DOHH2 (cell line): ENCODE results near the gene HLA-DMA.

Experiments
- H3F3A ChIP-seq: fragments of 200-600 bp; sonication (generic), shearing (Covaris generic); 2 replicates; pipeline ENCODE4 v1.6.0; 2016; ENCODE audit warnings: antibody characterized with exemption, mild to moderate bottlenecking; ENCODE audit not compliant: control insufficient read depth, insufficient read depth
- H3K27ac ChIP-seq: fragments of 200-600 bp; sonication (generic); 2 replicates; pipeline ENCODE4 v1.5.1; 2014; ENCODE audit warnings: low read depth, mild to moderate bottlenecking, low read length, moderate library complexity
- H3K27me3 ChIP-seq: fragments of 200-600 bp; sonication (generic); 2 replicates; pipeline ENCODE4 v1.6.1; 2014; ENCODE audit warnings: mild to moderate bottlenecking, low read length, mixed read lengths; ENCODE audit not compliant: control insufficient read depth
- H3K36me3 ChIP-seq: fragments of 200-600 bp; sonication (generic); 2 replicates; pipeline ENCODE4 v1.6.1; 2014; ENCODE audit warnings: mild to moderate bottlenecking, low read length, moderate library complexity, mixed read lengths; ENCODE audit not compliant: control insufficient read depth
- H3K4me1 ChIP-seq: fragments of 200-600 bp; sonication (generic); 2 replicates; pipeline ENCODE4 v1.6.1; 2014; ENCODE audit warnings: mild to moderate bottlenecking, low read length, mixed read lengths; ENCODE audit not compliant: control insufficient read depth
- H3K4me2 ChIP-seq: fragments of 200-600 bp; sonication (generic); 2 replicates; pipeline ENCODE4 v1.6.0; 2014; ENCODE audit warnings: mild to moderate bottlenecking, low read length, moderate library complexity
- H3K4me3 ChIP-seq: fragments of 200-600 bp; sonication (generic); 2 replicates; pipeline ENCODE4 v1.5.1; 2014; ENCODE audit warnings: mild to moderate bottlenecking, low read length, mixed read lengths
- H3K79me2 ChIP-seq: fragments of 200-600 bp; sonication (generic); 2 replicates; pipeline ENCODE4 v1.6.1; 2014; ENCODE audit warnings: mild to moderate bottlenecking, low read length, mixed read lengths; ENCODE audit not compliant: control insufficient read depth
- H3K9me2 ChIP-seq: fragments of 200-600 bp; sonication (generic); replicated peaks from 2 replicates; pipeline ENCODE4 v1.6.1; 2014; ENCODE audit warnings: mild to moderate bottlenecking, low read length, mixed read lengths; ENCODE audit not compliant: control insufficient read depth
- H3K9me3 ChIP-seq: fragments of 200-600 bp; sonication (generic); 2 replicates; pipeline ENCODE4 v1.6.1; 2014; ENCODE audit warnings: antibody characterized with exemption, low read length, mixed read lengths; ENCODE audit not compliant: control insufficient read depth, insufficient read depth
- H4K20me1 ChIP-seq: fragments of 200-600 bp; sonication (generic); 2 replicates; pipeline ENCODE4 v1.6.0; 2014; ENCODE audit warnings: low read depth, mild to moderate bottlenecking, antibody characterized with exemption, low read length, moderate library complexity; ENCODE audit not compliant: control insufficient read depth, insufficient read depth
- EZH2phosphoT487 ChIP-seq: fragments of 200-600 bp; sonication (generic); IDR thresholded peaks from 2 replicates; pipeline ENCODE4 v1.6.1; 2017; ENCODE audit warnings: borderline replicate concordance, mild to moderate bottlenecking, antibody characterized with exemption, low read length, moderate library complexity, mixed read lengths
- TF ChIP-seq, protein P1 (sequence below): fragments of 200-600 bp; sonication (generic); IDR thresholded peaks from one replicate; pipeline ENCODE4 v1.5.1; 2014; ENCODE audit warnings: antibody characterized with exemption, mild to moderate bottlenecking, low read depth, low read length; ENCODE audit not compliant: poor library complexity, severe bottlenecking

HLA-DMA gene

GRCh38 chr6:32980488-32981038, 27.7 kb upstream of the HLA-DMA start:
- H3F3A ChIP-seq: peaks cover 91% of the 10 kb centered on the region
- peaks cover 56% of the 10 kb centered on the region for H3K4me1 ChIP-seq
- H3K9me3 ChIP-seq: no peaks in the 10 kb centered on the region
- H3K36me3 ChIP-seq: peaks cover 78% of the 10 kb centered on the region
- H3K27ac ChIP-seq: no peak overlapping the region
- peaks cover 35% of the 10 kb centered on the region for H4K20me1 ChIP-seq
- no peak overlapping the region; the same call in 1 of the 2 replicates for H3K4me2 ChIP-seq
- peaks cover 32% of the 10 kb centered on the region for H3K79me2 ChIP-seq
- H3K4me3 ChIP-seq: no peak overlapping the region
- no peaks in the 10 kb centered on the region for H3K9me2 ChIP-seq
- TF ChIP-seq EZH2phosphoT487: no peak
- TF ChIP-seq, protein P1, sequence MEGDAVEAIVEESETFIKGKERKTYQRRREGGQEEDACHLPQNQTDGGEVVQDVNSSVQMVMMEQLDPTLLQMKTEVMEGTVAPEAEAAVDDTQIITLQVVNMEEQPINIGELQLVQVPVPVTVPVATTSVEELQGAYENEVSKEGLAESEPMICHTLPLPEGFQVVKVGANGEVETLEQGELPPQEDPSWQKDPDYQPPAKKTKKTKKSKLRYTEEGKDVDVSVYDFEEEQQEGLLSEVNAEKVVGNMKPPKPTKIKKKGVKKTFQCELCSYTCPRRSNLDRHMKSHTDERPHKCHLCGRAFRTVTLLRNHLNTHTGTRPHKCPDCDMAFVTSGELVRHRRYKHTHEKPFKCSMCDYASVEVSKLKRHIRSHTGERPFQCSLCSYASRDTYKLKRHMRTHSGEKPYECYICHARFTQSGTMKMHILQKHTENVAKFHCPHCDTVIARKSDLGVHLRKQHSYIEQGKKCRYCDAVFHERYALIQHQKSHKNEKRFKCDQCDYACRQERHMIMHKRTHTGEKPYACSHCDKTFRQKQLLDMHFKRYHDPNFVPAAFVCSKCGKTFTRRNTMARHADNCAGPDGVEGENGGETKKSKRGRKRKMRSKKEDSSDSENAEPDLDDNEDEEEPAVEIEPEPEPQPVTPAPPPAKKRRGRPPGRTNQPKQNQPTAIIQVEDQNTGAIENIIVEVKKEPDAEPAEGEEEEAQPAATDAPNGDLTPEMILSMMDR: no peak
- no peaks in the 10 kb centered on the region for H3K27me3 ChIP-seq

DNA sequence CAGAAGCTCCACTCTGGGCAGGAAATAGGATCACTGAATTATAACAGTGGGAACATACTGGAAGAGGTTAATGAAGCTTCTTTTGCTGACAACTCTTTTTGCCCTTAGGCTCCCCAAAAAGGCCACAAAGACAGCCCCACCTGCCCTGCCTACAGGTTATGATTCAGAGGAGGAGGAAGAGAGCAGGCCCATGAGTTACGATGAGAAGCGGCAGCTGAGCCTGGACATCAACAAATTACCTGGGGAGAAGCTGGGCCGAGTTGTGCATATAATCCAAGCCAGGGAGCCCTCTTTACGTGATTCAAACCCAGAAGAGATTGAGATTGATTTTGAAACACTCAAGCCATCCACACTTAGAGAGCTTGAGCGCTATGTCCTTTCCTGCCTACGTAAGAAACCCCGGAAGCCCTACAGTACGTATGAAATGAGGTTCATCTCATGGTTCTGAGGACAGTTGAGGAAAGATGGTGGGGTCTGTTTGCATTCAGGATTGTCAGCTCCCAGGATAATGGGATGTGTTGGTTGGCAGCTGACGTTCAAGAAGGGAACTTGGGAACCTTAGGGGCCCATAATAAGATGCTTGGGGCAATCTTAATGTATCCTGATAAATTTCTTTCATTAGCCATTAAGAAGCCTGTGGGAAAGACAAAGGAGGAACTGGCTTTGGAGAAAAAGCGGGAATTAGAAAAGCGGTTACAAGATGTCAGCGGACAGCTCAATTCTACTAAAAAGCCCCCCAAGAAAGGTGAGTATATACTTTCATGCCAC, 27.0 kb upstream of the HLA-DMA start:
- Histone ChIP-seq H3K79me2 (peaks cover 39% of the 10 kb centered on the region), H3K4me3 (no peak overlapping the region), H3K27me3 (no peaks in the 10 kb centered on the region), H3K36me3 (peaks cover 85% of the 10 kb centered on the region), H3K4me1 (peaks cover 63% of the 10 kb centered on the region), H3F3A (peaks cover 97% of the 10 kb centered on the region), H3K4me2 (no peak overlapping the region), H4K20me1 (peaks cover 42% of the 10 kb centered on the region), H3K9me3 (no peaks in the 10 kb centered on the region), H3K9me2 (no peaks in the 10 kb centered on the region), H3K27ac (no peak overlapping the region)
- TF ChIP-seq, protein P1: no peak
- no peak for TF ChIP-seq EZH2phosphoT487

DNA sequence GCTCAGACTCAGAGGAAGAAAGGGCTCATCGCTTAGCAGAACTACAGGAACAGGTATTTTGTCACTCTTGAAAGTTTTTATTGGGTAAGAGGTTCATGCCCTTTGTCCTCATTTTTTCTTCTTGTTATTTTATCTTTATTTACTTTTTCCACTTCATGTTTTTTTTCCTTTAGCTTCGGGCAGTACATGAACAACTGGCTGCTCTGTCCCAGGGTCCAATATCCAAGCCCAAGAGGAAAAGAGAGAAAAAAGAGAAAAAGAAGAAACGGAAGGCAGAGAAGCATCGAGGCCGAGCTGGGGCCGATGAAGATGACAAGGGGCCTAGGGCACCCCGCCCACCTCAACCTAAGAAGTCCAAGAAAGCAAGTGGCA, 25.0 kb upstream of the HLA-DMA start:
- no peaks in the 10 kb centered on the region for H3K9me2 ChIP-seq
- peaks cover 57% of the 10 kb centered on the region for H4K20me1 ChIP-seq
- TF ChIP-seq, protein P1: no peak
- no peak for TF ChIP-seq EZH2phosphoT487
- H3K9me3 ChIP-seq: no peaks in the 10 kb centered on the region
- peaks cover 100% of the 10 kb centered on the region for H3K36me3 ChIP-seq
- H3K27me3 ChIP-seq: no peaks in the 10 kb centered on the region
- H3K79me2 ChIP-seq: peaks cover 58% of the 10 kb centered on the region
- H3K4me2 ChIP-seq: no peak overlapping the region
- H3K27ac ChIP-seq: no peak overlapping the region
- H3F3A ChIP-seq: peaks cover 93% of the 10 kb centered on the region
- H3K4me1 ChIP-seq: peaks cover 51% of the 10 kb centered on the region
- no peak overlapping the region for H3K4me3 ChIP-seq
